ENCODE results near the gene CDK11A.

- peak; percentile 19 to 51 (median 38) for TF ChIP-seq CTCF (IDR thresholded peaks at IDR 0.05)
- no peak for TF ChIP-seq POLR2A (IDR thresholded peaks at IDR 0.05)
Measured at GRCh38 chr1:1665815-1666251, 58.3 kb downstream of the CDK11A start.

All from heart left ventricle (tissue), 13 donors.